Amniotic epithelial cell (primary cell): ENCODE measurements around the gene MLPH.

Experiments
- DNase-seq: peaks from one replicate; pipeline ENCODE4 v3.0.0-alpha.2; 2010; ENCODE audit warnings: low read depth

Gene MLPH

DNA sequence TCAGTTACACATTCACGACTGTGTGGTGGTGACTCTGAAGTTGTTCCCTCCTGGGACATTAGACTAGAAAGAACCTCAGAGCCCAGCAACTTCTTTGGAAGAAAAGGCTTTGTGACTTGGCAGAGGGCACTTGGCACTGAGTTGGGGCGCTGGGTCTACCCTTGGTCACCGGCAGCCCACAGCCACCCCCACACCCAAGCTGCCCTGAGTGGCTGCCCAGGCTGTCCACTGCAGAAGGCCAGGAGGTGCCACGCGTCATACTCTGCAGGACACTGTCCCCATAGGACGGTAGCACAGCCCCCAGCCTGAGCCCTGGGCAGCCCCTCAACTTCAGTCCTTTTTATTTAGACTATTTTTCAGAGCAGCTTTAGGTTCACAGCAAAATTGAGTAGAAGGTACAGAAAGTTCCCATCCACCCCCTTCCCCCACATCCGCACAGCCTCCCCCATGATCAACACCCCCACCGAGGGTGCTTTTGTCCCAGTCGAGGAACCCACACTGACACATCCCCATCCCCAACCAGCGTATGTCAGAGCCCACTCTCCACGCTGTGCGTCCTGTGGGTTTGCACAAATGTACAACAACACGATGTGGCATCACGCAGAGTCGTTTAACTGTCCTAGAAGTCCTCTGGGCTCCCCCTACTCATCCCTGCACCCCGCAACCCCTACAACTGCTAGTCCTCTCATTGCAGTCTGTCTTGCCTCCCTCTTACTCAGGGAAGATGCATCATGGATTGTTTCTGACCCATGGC, 80.4 kb downstream of the MLPH start:
- no peak for DNase-seq

DNA sequence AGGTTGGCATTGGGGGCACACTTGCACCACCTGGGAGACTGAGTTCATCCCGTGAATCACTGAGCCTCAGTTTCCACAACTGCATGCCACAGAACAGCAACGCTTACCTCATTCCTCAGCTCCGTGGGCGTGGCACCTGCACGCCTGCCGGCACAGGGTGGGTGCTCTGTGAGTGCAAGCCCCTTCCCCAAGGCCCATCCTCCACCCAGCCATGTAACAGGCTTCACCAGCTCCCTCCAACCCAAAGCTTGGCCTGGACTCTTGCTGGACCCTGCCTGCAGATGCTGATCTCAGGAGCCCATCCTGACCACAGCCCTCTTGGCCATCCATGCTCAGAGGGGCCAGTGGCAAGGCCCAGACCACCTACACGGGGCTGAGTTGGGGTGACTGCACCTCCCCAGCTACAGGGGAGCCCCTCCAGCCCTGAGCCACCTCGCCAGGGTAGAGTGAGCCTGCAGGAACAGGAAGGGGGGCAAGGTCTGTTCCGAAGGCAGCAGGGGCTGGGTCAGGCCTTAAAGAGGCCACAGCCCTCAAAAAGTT, 81.1 kb downstream of the MLPH start:
- no peak for DNase-seq

DNA sequence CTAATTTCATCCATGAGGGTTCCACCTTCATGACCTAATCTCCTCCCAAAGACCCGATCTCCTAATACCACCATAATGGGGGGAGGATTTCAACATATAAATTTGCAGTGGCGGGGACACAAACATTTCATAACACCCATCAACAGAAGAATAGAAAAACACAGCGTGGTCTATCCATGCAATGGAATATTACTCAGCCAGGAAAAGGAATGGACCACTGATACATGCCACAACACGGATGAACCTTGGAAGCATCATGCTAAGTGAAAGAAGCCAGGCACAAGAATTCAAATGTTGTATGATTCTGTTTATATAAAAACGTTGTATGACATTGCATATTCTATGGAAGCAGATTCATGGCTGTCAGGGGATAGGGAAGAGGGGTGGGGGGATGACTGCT, 82.0 kb downstream of the MLPH start:
- no peak for DNase-seq

DNA sequence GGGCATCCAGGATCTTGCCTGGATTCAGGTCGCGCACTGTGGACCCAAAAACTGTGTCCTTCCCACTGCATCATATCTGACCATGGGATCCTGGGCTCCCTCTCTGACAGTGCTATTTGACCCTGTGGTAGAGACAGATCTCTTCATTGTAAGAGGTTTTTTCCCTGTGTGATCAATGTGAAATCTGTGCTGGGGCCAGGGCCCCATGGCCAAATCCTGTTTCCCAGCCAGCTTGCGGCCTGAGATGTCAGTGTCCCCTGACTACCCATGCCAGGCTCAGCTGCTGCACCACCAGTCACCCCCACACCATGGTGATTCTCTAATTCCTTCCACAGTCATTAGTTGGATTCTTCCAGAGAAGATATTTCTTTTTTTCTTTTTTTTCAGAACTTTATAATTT, 82.8 kb downstream of the MLPH start:
- DNase-seq = no peak

DNA sequence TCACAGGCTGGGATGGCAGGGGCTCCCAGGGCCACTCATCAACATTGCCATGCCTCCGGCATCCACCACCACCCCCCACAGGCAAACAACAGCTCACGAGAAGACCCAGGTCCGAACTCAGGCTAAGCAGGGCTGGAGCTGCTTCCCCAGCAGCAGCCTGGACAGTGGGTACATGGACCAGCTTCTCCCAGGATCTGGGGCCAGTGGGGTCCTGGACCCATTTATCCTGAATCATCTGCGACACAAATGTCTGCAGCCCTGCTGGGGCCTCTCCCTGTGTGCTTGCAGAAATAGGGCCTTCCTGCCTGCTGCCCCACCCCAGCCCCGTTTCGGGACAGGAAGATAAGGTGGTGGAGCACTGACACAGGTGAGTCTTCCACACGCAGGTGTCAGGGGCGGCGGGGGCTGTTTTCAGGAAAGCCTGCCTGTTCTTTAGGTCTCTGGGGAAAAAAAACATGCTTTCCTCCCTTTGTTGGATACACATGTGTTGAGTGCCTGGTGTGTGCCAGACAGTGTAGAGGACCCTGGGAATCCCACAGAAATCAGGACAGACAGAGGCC, 83.8 kb downstream of the MLPH start:
- no peak for DNase-seq

DNA sequence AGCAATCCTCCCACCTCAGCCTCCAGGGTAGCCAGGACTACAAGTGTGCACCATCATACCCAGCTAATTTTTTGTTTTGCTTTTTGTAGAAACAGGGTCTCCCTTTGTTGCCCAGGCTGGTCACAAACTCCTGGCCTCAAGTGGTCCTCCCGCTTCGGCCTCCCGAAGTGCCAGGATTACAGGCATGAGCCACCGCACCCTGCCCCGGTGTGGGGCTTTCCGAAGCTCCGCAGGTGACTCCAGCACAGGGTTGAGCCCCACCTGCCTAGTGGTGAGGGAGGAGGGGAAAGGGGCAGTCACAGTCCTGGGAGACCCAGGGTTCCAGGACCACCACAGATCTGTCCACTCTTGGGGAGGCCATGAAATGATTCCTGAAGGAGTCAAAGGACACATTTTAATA, 84.5 kb downstream of the MLPH start:
- DNase-seq = no peak

DNA sequence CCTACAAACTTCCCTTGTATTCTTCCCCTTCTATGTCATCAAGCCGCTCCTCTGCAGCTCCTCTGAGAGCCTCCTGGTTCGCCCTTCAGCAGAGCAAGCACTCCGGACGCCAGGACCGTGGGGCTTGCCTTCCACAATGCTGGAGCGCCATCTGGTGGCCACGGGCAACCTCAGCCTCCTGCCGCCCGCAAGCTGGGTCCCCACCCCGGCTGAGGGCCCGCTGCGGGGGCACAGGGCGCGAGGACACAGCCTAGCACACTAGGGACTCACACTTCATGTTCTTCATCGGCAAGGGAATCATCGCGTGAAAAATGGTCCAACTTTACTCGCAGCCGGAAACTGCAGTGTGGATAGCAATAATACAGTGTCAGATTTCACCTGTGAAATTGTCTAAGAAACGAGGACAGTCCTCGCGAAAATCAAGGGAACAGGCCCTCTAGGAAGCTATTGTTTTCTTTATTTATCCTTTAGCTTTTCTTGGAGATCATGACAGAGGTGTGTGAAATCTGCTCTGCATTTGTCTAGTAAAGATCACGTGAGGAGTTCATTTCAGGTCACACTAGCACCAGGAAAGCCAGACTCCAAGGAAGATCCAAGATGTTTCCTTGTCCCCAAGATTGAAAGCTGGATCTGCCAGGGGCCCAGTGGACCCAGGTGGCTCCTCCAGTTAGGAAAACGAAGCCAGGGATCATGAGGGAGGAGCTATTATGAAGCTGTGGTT, 85.1 kb downstream of the MLPH start:
- peak; percentile 83 for DNase-seq

DNA sequence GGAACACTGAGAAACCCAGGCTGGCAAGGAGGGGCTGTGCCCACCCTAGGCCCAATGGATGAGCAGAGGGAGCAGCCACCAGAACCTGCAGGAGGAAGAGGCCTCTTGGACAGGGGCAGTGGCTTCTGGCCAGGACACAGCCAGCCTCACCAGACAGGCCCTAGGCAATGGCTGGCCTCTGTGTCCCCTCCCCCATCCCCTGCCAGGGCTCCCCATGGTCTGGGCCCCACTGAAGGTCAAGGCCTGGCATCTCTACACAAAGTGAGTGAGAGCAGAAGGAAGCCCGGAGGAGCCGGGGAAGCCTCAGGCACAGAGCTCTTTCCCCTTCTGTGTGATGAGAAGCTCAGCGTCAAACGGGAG, 85.7 kb downstream of the MLPH start:
- no peak for DNase-seq

DNA sequence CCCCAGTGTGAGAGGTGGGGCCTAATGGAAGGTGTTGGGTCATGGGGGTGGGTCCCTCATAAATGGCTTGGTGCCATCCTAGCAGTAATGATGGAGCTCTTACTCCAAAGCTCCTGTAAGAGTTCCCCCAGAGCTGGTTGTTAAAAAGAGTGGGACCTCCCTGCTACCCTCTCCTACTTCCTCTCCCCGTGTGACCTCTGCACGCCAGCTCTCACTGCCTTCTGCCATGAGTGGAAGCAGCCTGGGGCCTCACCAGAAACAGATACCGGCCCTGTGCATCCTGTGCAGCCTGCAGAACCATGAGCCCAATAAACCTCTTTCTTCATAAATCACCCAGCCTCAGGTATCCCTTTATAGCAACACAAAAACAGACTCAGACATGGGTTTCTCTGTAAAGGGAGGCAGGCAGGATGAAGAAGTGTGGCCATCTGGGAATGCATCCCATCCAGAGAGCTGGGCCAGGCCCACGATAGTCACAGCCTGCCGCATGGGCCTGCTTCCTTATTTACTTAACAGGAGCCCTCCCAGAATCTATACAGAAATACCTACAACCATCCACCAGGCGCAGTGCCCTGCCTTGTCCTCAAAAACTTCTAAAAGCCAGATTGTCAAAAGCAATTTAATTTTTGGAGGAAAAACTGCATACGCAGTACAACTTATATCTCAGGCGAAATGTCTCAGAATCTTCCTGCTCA, 86.8 kb downstream of the MLPH start:
- DNase-seq = no peak

DNA sequence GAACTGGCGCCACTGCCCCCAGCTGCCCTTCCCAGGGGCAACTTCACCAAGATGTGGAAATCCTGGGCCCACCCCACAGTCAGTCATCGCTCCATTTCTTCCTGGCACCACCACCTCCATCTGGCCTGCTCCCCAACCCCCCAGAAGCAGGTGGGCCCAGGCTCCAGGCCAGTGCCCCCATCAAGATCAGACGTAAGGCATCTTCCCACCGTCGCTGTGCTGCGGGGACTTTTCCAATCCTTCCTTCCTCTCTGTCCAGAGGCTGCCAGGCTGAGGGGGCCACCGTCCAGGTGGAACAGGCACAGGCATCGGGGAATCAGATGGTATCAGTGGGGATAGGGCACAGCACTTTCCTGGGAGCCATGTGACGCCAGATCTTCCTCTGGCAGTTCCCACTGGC, 87.4 kb downstream of the MLPH start:
- DNase-seq = no peak

DNA sequence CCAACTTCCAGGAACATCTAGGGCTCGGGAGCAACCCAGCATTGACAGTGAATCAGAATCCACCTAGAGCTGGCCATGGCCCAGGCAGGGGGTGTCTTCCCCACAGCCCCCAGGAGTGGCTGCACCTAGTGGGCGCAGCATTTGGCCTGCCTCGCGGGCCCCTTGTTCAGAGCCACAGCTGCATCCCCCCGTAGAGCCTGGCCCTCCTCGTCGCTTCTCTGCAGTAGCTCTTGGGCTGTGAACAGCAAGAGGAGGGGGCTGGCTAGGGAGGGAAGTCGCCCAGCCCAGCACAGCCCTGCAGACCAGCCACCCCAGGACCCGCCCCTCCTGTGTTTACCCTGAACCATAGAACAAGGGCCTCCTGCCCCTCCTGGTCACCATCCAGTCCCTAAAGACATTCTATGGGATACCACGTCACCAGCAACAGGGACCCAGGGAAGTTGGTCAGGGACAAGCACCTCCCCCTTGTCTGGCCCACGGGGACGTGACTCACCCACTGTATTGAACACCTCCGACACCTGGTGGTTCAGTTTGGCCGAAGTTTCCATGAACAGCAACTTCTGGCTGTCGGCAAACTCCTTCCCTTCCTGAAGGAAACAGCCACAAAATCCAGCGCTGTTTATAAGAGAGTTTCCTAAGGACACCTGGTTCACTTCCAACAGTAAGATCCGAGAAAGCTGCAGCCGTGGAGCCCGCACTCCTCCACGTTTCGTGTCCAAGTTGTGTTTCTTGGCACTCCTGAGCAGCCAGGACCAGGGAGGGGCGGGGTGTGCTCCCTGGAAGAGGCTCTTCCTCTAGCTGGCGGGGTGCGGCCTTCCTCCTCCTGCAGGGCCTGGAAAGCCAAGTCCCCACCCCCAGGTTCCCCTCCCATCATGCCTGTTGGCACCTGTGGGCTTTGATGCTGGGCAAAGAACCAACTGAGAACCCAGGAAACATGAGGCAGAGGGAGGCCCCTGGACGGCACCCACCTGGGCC, 88.1 kb downstream of the MLPH start:
- no peak for DNase-seq

DNA sequence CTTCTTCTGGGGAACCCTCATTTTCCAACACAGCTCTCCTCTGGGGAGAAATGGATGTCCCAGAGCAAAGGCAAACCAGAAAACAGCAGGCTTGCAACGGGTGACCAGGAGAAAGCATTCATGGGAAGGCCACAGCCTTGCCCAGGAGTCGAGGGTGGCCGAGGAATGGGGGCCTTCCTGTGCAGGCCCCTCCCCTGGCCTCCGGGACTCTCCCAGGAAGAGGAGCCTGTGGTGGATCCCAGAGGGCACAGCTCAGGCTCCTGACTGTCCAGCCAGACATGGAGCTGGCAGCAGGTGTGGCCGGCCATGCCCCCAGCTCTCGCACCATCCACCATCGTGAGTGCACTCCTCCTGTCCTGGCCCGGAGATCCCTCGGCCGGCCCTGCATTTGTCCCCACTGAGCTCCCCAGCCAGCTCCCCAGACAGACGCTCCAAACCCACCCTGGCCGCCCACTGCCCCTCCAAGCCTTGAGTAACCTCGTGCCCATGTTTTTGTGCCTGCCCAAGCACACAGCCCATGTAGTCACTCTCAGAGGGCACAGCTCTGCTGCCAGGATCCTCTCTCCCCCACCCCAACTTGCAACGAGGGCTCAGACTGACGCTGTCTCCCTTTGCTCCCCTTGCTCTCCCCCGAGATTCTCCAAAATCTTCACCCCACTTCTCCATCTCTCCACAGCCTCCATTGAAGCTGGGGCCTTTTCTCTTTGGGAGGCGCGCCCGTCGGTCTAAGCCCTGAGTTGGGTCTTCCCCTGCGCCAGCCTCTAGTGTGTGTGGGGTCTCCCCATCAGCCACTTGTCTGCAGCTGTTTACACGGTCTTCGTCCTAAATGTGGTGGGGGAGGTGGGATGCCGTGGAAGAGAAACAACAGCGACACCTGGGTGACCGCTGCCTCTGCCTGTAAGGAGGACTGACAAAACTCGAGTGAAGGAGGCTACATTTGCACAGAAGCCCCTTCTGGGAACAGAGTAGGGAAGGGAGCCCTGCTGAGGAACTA, 89.1 kb downstream of the MLPH start:
- no peak for DNase-seq

DNA sequence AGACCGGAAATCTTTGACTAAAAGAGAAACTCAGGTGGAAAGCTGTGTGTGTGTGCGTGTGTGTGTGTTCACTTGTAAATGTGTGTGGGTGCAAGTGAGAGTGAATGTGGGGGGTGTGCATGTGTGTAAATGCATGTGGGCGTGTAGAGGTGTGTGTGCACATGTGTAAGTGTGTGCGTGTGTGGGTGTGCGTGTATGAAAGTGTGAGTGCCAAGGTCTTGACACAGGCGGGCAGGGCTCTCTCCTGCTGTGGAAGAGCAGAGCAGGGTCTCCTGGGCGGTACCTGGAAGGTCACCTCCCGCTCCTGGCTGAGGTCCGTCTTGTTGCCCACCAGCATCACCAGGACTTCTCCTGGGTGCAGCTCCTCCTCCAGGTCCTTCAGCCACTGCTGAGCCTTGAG, 89.9 kb downstream of the MLPH start:
- no peak for DNase-seq

DNA sequence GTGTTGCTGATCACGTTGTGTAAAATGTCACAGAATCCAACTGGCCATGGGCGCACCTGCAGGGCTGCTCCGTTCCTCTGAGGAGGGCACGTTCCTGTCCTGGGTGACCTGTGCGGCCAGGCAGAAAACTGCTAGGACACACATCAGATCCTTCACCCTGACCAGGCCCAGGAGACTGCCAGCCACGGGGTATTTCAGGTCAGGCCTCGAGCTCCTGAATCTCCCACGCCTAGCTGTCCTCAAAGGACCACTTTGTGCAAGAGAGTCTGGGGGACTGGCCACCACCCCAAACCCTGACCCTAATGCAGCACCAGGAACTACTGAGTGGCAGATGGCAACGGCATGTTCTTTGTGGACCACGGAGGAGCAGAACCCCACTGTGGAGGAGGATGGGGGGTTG, 90.4 kb downstream of the MLPH start:
- DNase-seq = no peak

DNA sequence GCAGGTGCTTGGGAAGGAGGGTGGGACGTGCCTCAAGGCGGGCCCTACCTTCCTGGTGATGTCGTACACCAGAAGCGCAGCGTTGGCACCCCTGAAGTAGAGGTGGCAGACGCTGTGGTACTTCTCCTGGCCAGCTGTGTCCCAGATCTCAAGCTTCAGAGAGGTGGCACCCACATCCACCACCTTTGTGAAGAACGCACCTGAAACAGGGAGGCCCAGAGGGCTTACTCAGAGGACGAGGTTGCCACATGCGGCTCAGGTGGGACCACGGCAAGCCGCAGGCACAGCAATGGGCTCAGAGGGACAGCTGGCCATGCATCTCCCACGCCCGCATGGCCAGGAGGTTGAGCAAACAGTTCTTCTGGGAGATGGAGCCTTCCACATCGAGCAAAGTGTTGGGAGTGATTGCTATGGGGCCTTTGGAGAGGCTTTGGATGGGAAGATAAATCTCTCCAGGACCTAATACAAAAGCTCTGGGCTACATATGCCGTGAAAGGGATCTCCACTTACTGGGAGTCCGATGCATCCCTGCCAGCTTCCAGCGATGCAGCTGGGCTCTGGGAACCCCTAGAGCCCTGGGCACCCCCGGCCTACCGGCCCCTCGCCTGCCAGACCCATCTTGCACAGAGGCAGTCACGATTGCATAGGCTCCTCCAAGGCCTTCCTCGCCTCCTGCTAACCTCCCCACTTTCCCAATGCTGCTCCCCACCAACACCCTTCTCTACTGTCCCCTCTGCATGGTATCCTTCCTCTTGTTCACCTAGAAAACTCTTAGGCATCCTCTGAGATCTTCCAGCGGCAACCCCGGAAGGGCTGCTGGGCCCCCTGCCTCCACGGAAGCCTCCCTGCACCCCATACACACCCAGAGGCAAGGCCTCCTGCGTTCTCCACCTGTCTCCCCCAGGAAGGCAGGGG, 91.2 kb downstream of the MLPH start:
- no peak for DNase-seq

DNA sequence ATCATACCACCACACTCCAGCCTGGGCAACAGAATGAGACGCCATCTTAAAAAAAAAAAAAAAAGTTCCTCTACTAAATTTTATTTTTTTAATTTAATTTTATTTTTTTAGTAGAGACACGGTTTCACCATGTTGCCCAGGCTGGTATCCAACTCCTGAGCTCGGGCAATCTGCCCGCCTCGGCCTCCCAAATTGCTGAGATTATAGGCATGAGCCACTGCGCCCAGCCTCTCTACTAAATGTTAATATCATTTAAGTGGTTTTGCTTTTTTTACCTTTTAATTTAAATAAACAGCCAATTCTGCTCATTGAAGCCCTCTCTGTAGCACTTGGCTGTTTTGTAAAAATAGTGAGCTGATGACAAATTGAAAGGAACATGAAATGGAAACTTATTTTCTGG, 94.3 kb downstream of the MLPH start:
- no peak for DNase-seq

DNA sequence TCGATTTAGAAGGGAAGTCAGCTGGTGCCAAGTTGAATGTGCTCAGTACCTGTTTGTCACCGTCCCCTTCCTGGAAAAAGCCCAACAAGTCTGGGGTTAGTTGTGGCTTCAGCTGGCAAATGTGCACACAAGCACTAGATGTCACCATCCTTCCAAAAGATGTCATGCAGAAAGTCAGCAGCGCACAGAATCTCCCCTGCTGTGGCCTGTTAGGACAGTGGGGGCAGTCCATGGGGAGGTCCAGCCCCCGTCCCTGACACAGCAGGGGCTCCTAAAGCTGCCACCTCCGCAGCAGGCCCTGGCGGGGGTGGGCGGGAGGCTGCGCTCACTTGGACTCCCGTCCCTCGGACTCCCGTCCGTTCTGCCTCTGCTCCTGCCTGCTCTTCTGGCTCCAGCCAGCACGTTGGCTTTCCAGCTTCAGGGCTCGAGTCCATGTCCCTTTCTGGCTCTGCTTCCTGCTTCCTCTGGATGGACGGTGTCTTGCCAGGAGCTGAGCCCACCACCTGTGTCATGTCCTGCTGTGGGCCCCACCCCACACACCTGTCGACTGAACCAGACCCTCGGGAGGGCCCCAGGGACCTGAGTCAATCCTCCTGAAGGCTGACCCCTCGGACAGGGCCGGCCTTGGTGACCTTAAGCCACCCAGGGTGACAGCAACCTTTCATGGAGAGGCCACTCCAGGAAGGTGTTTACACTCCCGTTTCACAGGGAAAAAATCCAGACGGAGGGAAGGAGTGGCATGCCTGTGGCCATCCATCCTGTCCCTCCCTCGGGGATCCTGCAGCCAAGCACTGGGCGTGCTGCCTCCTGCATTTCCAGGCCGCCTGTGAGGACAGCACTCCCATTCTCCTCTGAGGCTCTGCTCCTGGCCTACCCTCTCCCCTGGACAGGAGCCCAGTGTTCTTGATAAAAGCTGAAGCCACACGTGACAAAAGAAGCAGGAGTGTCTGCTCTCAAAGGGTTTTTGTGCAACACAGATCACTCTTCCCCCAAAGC, 95.0 kb downstream of the MLPH start:
- DNase-seq = peak; percentile 79
